GM23338 (cell line): Measurements from ENCODE around the gene EXOC6B.

Source experiments
- CREB1 ChIP-seq: fragments of 250-450 bp; sonication (Bioruptor Pico); IDR thresholded peaks from 2 replicates; pipeline ENCODE4 v1.5.0; 2020; ENCODE audit warnings: low read depth, mild to moderate bottlenecking, moderate library complexity
- CTCF ChIP-seq, 2 experiments: fragments of 200-600 bp in 1 of 2; sonication (generic) in 1 of 2; conservative IDR thresholded peaks; 2 replicates each; pipeline versions ENCODE4 v1.5.1 to v1.6.1; 2016 to 2017; ENCODE audit warnings: antibody characterized with exemption in 2 of 2, low read depth in 2 of 2, mild to moderate bottlenecking in 2 of 2, moderate library complexity in 1 of 2
- ETS1 ChIP-seq: IDR thresholded peaks from 2 replicates; pipeline ENCODE4 v1.6.1; 2016; ENCODE audit warnings: antibody characterized with exemption
- EZH2 ChIP-seq: fragments of 200-600 bp; sonication (generic); IDR thresholded peaks from one replicate; pipeline ENCODE4 v1.8.0; 2017; ENCODE audit warnings: antibody characterized with exemption, mild to moderate bottlenecking, low read depth; ENCODE audit not compliant: unreplicated experiment
- EZH2phosphoT487 ChIP-seq: fragments of 200-600 bp; sonication (generic); IDR thresholded peaks from one replicate; pipeline ENCODE4 v1.8.1; 2018; ENCODE audit warnings: antibody characterized with exemption; ENCODE audit not compliant: unreplicated experiment
- JUNB ChIP-seq: IDR thresholded peaks from one replicate; pipeline ENCODE4 v1.6.1; 2016; ENCODE audit warnings: antibody characterized with exemption; ENCODE audit not compliant: unreplicated experiment
- POLR2AphosphoS5 ChIP-seq: IDR thresholded peaks from 2 replicates; pipeline ENCODE4 v1.6.1; 2016; ENCODE audit warnings: antibody characterized with exemption, low read depth
- REST ChIP-seq: IDR thresholded peaks from one replicate; pipeline ENCODE4 v1.6.1; 2018; ENCODE audit warnings: antibody characterized with exemption; ENCODE audit not compliant: unreplicated experiment
- STAT1 ChIP-seq: IDR thresholded peaks from one replicate; pipeline ENCODE4 v1.6.1; 2016; ENCODE audit warnings: antibody characterized with exemption; ENCODE audit not compliant: unreplicated experiment
- ZNF114 ChIP-seq: fragments of 250-450 bp; sonication (Bioruptor Pico); IDR thresholded peaks from 2 replicates; pipeline ENCODE4 v1.5.0; 2020; ENCODE audit warnings: mild to moderate bottlenecking, moderate library complexity

- TF ChIP-seq POLR2AphosphoS5 (no peak), REST (no peak), CTCF (conservative IDR thresholded peaks at IDR 0.05; ENCODE audit: low read depth in 2 of 2) (no peak), EZH2phosphoT487 (no peak), EZH2 (no peak), STAT1 (no peak), ETS1 (no peak), JUNB (no peak), CREB1 (no peak), ZNF114 (CRISPR knock-in tag) (no peak)
Measured at GRCh38 chr2:72665448-72665847, 160.4 kb downstream of the EXOC6B start.
